ENCODE data around the gene TOP3B.

GRCh38 chr22:21991304-21991596 is 8.7 kb upstream of the TOP3B start:
- TF ChIP-seq, protein P1, sequence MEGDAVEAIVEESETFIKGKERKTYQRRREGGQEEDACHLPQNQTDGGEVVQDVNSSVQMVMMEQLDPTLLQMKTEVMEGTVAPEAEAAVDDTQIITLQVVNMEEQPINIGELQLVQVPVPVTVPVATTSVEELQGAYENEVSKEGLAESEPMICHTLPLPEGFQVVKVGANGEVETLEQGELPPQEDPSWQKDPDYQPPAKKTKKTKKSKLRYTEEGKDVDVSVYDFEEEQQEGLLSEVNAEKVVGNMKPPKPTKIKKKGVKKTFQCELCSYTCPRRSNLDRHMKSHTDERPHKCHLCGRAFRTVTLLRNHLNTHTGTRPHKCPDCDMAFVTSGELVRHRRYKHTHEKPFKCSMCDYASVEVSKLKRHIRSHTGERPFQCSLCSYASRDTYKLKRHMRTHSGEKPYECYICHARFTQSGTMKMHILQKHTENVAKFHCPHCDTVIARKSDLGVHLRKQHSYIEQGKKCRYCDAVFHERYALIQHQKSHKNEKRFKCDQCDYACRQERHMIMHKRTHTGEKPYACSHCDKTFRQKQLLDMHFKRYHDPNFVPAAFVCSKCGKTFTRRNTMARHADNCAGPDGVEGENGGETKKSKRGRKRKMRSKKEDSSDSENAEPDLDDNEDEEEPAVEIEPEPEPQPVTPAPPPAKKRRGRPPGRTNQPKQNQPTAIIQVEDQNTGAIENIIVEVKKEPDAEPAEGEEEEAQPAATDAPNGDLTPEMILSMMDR (conservative IDR thresholded peaks at IDR 0.05) = no peak
- no peak for TF ChIP-seq EZH2 (IDR thresholded peaks at IDR 0.05; ENCODE audit: low read depth)

All from PC-9 (cell line).